ENCODE measurements around the gene GCN1.
A peak's percentile ranks its signal among the peaks of the same experiment; 100 is the strongest.
"Not testable (repeated sequence)": the region's sequence is repeated elsewhere in the genome, so short reads cannot be mapped to it uniquely, and the experiment has no call there.

GCN1 gene

GRCh38 chr12:120209851-120210250, 15.3 kb upstream of the GCN1 start:
- DNase-seq (no peak), ATAC-seq (no peak)
- no peaks in the 10 kb centered on the region for H3K27me3 Mint-ChIP-seq
- no peak overlapping the region for H3K27ac Mint-ChIP-seq
- H3K9me3 Mint-ChIP-seq = no peaks in the 10 kb centered on the region
- H3K4me1 Mint-ChIP-seq = no peaks in the 10 kb centered on the region
- no peak overlapping the region for H3K4me3 Mint-ChIP-seq
- peaks cover 11% of the 10 kb centered on the region for H3K36me3 Mint-ChIP-seq (ENCODE audit: low read depth)

GRCh38 chr12:120207227-120207626, 12.7 kb upstream of the GCN1 start:
- Mint-ChIP-seq H3K27ac (no peak overlapping the region), H3K9me3 (no peaks in the 10 kb centered on the region), H3K36me3 (ENCODE audit: low read depth) (peaks cover 11% of the 10 kb centered on the region), H3K4me3 (no peak overlapping the region), H3K27me3 (no peaks in the 10 kb centered on the region), H3K4me1 (peaks cover 4% of the 10 kb centered on the region)
- DNase-seq (no peak), ATAC-seq (no peak)

DNA sequence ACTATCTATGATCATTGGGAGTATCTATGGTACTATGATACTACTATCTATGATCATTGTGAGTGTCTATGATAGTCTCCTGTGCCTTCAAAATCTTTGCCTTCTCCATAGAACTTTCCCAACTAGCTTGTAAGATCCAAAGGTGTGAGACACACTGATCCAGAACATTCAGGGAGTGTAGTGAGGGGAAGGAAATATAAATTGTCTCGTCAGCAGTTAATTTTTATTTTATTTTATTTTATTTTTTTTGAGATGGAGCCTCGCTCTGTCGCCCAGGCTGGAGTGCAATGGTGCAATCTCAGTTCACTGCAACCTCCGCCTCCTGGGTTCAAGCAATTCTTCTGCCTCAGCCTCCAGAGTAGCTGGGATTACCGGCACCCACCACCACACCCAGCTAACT, 12.3 kb upstream of the GCN1 start:
- not testable (repeated sequence) for DNase-seq, ATAC-seq, H3K4me1 Mint-ChIP-seq, H3K27ac Mint-ChIP-seq, H3K4me3 Mint-ChIP-seq, H3K9me3 Mint-ChIP-seq, H3K27me3 Mint-ChIP-seq
- peaks cover 14% of the 10 kb centered on the region for H3K36me3 Mint-ChIP-seq (ENCODE audit: low read depth)

- no peak overlapping the region for H3K4me3 Mint-ChIP-seq
- no peaks in the 10 kb centered on the region for H3K27me3 Mint-ChIP-seq
- no peaks in the 10 kb centered on the region for H3K9me3 Mint-ChIP-seq
- DNase-seq (no peak), ATAC-seq (no peak)
- H3K27ac Mint-ChIP-seq = no peak overlapping the region
- peaks cover 11% of the 10 kb centered on the region for H3K36me3 Mint-ChIP-seq (ENCODE audit: low read depth)
- H3K4me1 Mint-ChIP-seq = peaks cover 7% of the 10 kb centered on the region
Observed at GRCh38 chr12:120206228-120206627, 11.7 kb upstream of the GCN1 start.

GRCh38 chr12:120204171-120204570, 9.7 kb upstream of the GCN1 start:
- ATAC-seq = no peak
- no peaks in the 10 kb centered on the region for H3K9me3 Mint-ChIP-seq
- no peak for DNase-seq
- peaks cover 24% of the 10 kb centered on the region for H3K36me3 Mint-ChIP-seq (ENCODE audit: low read depth)
- no peak overlapping the region for H3K27ac Mint-ChIP-seq
- peaks cover 2% of the 10 kb centered on the region for H3K27me3 Mint-ChIP-seq
- H3K4me1 Mint-ChIP-seq = peaks cover 21% of the 10 kb centered on the region
- no peak overlapping the region for H3K4me3 Mint-ChIP-seq

DNA sequence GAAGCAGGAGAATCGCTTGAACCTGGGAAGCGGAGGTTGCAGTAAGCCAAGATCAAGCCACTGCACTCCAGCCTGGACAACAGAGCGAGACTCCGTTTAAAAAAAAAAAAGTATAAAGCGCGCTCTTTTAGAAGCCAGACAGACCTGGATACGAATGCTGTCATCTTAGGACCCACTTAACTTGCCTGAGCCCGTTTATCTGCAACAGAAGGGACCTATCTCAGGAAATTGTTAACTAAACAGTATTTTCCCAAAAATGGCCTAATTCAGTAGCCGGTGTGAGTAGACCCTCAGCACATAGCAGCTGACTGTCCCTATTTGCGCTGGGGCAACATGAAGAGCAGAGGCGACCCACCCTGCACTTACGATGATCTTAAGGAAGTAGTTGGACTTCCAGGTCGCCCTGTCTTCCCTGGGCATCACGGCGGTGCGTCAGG, 5.9 kb upstream of the GCN1 start:
- peak overlapping the region; percentile 99 for H3K4me3 Mint-ChIP-seq
- peaks cover 53% of the 10 kb centered on the region for H3K36me3 Mint-ChIP-seq (ENCODE audit: low read depth)
- no peaks in the 10 kb centered on the region for H3K9me3 Mint-ChIP-seq
- peaks cover 2% of the 10 kb centered on the region for H3K27me3 Mint-ChIP-seq
- peaks cover 52% of the 10 kb centered on the region for H3K4me1 Mint-ChIP-seq
- peak overlapping the region; percentile 100 for H3K27ac Mint-ChIP-seq
- DNase-seq = no peak
- no peak for ATAC-seq

DNA sequence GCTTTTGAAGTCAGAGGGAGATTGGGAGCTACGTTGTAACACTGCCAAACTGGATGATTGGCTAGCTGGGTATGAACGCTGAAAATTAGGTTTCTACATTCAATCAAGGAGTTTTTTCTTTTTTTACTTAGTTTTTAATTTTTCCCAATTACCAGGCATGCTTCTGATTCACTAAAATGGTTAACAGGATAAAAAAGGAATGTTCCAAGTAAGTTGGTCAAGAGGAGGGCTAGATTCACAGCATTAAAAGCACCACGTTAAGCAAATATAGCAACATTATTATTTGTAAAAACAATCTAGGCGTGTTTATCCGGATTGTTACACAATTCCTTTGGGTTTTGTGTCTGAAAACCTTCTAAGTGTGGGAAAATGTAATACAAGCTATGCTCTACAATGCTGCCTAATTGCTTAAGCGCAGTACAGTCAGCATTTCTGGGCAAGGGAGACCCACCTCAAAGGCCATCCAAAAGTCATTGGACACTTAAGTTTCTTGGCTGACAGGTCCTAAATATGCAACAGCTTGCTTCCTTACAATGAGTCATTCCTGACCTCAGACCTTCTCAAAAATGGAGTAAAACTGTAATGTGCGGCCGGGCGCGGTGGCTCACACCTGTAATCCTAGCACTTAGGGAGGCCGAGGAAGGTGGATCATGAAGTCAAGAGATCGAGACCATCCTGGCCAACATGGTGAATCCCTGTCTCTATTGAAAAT, 5.2 kb upstream of the GCN1 start:
- peak overlapping the region; percentile 99 for H3K4me3 Mint-ChIP-seq
- H3K27me3 Mint-ChIP-seq = peaks cover 2% of the 10 kb centered on the region
- peak; percentile 34 for DNase-seq
- no peak for ATAC-seq
- H3K9me3 Mint-ChIP-seq = no peaks in the 10 kb centered on the region
- H3K4me1 Mint-ChIP-seq = peaks cover 56% of the 10 kb centered on the region
- peaks cover 57% of the 10 kb centered on the region for H3K36me3 Mint-ChIP-seq (ENCODE audit: low read depth)
- peak overlapping the region; percentile 100 for H3K27ac Mint-ChIP-seq

DNA sequence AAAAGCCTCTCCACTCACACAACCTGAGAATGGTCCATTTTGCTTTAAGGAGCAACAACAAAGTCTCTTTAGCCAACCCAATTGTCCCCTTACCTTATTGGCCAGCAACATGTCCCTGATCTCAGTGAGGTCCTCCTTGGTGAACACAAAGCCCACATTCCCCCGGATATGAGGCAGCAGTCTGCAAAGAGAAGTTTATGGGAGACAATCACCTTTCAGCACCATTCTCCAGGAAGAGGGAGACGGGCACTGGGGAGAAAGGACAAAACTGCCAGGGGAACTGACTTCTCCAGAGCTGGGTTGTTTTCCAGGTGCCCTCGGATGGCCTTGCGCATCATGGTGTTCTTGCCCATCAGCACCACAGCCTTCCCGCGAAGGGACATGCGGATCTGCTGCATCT, 4.5 kb upstream of the GCN1 start:
- Mint-ChIP-seq H3K27ac (peak overlapping the region; percentile 100), H3K9me3 (no peaks in the 10 kb centered on the region), H3K4me3 (peak overlapping the region; percentile 99), H3K4me1 (peaks cover 57% of the 10 kb centered on the region), H3K36me3 (ENCODE audit: low read depth) (peaks cover 58% of the 10 kb centered on the region), H3K27me3 (peaks cover 2% of the 10 kb centered on the region)
- ATAC-seq (no peak), DNase-seq (peak; percentile 10)

- H3K4me3 Mint-ChIP-seq = peak overlapping the region; percentile 99
- no peak for ATAC-seq
- H3K27me3 Mint-ChIP-seq = peaks cover 2% of the 10 kb centered on the region
- peaks cover 63% of the 10 kb centered on the region for H3K36me3 Mint-ChIP-seq (ENCODE audit: low read depth)
- H3K9me3 Mint-ChIP-seq = no peaks in the 10 kb centered on the region
- DNase-seq = no peak
- peak overlapping the region; percentile 100 for H3K27ac Mint-ChIP-seq
- H3K4me1 Mint-ChIP-seq = peaks cover 65% of the 10 kb centered on the region
Observed at GRCh38 chr12:120197542-120197887, 3.0 kb upstream of the GCN1 start.

DNA sequence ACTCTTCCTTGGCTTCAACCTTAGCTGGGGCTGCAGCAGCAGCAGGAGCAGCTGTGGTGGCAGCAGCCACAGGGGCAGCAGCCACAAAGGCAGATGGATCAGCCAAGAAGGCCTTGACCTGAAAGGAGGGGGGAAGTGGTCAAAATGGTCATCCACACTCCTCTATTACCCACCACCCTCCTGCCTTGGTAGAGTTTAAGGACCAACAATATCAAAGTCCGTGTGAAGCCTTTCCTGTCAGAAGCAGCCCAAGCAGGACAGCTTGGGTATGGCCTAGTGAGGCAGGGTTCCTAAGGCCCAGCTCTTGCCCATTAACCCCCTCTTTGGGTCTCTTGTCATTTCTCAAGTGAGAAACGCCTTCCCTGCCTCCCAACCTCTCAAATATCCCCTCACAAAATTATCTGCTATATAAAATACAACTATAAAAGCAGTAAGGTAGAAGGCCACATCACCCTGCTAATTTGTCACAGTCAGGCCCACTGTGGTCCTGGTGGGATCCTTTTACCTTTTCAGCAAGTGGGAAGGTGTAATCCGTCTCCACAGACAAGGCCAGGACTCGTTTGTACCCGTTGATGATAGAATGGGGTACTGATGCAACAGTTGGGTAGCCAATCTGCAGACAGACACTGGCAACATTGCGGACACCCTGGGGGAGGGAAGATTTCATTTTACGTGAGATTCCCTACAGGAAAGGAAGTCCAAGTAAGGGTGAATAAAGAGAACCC, 2.5 kb upstream of the GCN1 start:
- H3K9me3 Mint-ChIP-seq, H3K27me3 Mint-ChIP-seq, ATAC-seq: not testable (repeated sequence)
- H3K36me3 Mint-ChIP-seq (ENCODE audit: low read depth) = peaks cover 64% of the 10 kb centered on the region
- H3K4me3 Mint-ChIP-seq = peak overlapping the region; percentile 99
- peak overlapping the region; percentile 100 for H3K27ac Mint-ChIP-seq
- peak; percentile 6 for DNase-seq
- H3K4me1 Mint-ChIP-seq = peaks cover 65% of the 10 kb centered on the region

DNA sequence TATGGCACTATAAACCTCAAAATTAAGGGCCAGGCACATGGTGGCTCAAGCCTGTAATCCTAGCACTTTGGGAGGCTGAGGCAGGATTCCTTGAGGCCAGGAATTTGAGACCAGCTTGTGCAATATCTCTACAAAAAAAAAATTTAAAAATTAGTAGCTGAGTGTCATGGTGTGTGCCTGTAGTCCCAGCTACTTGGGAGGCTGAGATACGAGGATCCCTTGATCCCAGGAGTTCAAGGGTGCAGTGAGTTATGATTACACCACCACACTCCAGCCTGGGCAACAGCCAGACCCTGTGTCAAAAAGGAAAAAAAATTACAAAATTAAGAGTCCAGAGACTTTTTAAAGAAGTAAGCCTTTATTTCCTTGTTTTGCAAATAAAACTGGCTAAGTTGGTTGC, 1.8 kb upstream of the GCN1 start:
- H3K27me3 Mint-ChIP-seq = peaks cover 2% of the 10 kb centered on the region
- DNase-seq = no peak
- no peaks in the 10 kb centered on the region for H3K9me3 Mint-ChIP-seq
- peak overlapping the region; percentile 99 for H3K4me3 Mint-ChIP-seq
- peaks cover 67% of the 10 kb centered on the region for H3K4me1 Mint-ChIP-seq
- peaks cover 67% of the 10 kb centered on the region for H3K36me3 Mint-ChIP-seq (ENCODE audit: low read depth)
- H3K27ac Mint-ChIP-seq = peak overlapping the region; percentile 100
- no peak for ATAC-seq

GRCh38 chr12:120194226-120194533, 335 bp downstream of the GCN1 start:
- Mint-ChIP-seq H3K27ac (peak overlapping the region; percentile 89), H3K36me3 (ENCODE audit: low read depth) (peaks cover 61% of the 10 kb centered on the region), H3K4me1 (peaks cover 58% of the 10 kb centered on the region), H3K4me3 (peak overlapping the region; percentile 99), H3K27me3 (no peaks in the 10 kb centered on the region), H3K9me3 (no peaks in the 10 kb centered on the region)
- ATAC-seq (peak; percentile 22), DNase-seq (no peak)

GRCh38 chr12:120193286-120193685, 1.2 kb downstream of the GCN1 start:
- H3K9me3 Mint-ChIP-seq, H3K27me3 Mint-ChIP-seq, DNase-seq, ATAC-seq: not testable (repeated sequence)
- Mint-ChIP-seq H3K4me1 (peaks cover 49% of the 10 kb centered on the region), H3K27ac (peak overlapping the region; percentile 89), H3K4me3 (peak overlapping the region; percentile 99), H3K36me3 (ENCODE audit: low read depth) (peaks cover 59% of the 10 kb centered on the region)

GRCh38 chr12:120190985-120191480, 3.5 kb downstream of the GCN1 start:
- Mint-ChIP-seq H3K4me3 (no peak overlapping the region), H3K36me3 (ENCODE audit: low read depth) (peaks cover 56% of the 10 kb centered on the region), H3K27ac (peak overlapping the region; percentile 52), H3K4me1 (peaks cover 35% of the 10 kb centered on the region), H3K9me3 (no peaks in the 10 kb centered on the region), H3K27me3 (no peaks in the 10 kb centered on the region)
- ATAC-seq (no peak), DNase-seq (no peak)

DNA sequence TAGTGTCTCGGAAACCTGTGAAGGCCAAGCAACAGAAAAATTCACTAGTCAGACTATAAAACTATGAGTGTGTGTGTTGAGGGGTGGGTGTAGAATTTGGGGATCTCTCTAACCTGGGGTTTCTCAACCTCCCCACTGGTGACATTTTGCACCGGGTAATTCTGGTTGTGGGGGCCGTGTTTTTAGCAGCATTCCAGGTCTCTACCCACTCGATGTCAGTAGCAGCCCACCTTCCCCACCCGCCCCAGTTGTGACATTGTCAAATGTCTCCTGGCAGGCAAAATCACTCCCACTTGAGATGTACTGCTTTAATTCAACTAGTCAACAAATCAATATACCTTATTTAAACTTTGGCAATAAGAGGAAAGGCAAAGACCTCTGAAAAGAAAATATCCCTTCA, 4.1 kb downstream of the GCN1 start:
- Mint-ChIP-seq H3K27ac (peak overlapping the region; percentile 52), H3K27me3 (no peaks in the 10 kb centered on the region), H3K4me1 (peaks cover 30% of the 10 kb centered on the region), H3K9me3 (no peaks in the 10 kb centered on the region), H3K4me3 (peak overlapping the region; percentile 32), H3K36me3 (ENCODE audit: low read depth) (peaks cover 54% of the 10 kb centered on the region)
- DNase-seq = no peak
- no peak for ATAC-seq

Data from activated naive CD8-positive, alpha-beta T cell treated with anti-CD3 and anti-CD28 coated beads, Interleukin-2, amount 50 U/mL, for 24 hours (primary cell).